AG09309 (cell line): ENCODE data around the gene TOR4A.

Source experiments
- DNase-seq: peaks from one replicate; pipeline ENCODE4 v3.0.0-alpha.2; 2010; ENCODE audit warnings: low read depth
- H3K4me3 ChIP-seq: 2 replicates; pipeline ENCODE4 v1.5.1; 2011; ENCODE audit warnings: mild to moderate bottlenecking, low read depth, low read length, moderate library complexity; ENCODE audit not compliant: control insufficient read depth
- CTCF ChIP-seq: IDR thresholded peaks from 2 replicates; pipeline ENCODE4 v1.5.1; 2011; ENCODE audit warnings: mild to moderate bottlenecking, low read depth, low read length, inconsistent platforms; ENCODE audit not compliant: insufficient read depth, control insufficient read depth; ENCODE audit errors: missing control alignments

The TOR4A gene

GRCh38 chr9:137313326-137313936, 35.9 kb downstream of the TOR4A start:
- no peak overlapping the region for H3K4me3 ChIP-seq
- DNase-seq, result no peak

DNA sequence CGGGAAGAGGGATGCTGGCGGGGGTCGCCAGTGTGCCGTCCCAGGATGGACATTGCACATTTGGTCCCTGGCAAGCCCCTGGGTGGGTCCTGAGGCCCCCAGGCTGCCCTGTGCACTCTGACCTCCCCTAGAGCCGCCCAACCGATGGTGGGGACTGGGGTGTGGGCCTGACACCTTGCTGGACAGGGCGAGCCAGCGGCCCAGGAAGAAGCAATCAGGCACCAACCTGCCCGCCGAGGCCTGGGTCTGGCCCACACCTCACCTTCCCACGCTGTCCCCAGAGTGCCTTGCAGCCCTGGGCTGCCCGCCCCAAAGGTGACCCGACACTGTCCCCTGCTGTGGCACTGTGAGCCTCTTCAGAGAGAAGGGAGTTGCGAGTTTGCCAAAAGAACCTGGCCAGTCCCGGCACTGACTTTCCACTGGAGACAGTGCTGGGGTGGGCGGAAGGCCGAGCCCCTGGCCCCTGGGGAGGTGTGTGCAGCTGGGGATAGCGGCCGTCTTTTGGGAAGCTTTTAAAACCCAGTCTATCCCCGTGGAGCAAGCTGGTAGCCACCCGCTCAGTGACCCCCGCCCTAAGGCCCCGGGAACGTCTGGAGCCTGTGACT, 36.5 kb downstream of the TOR4A start:
- H3K4me3 ChIP-seq, result no peak overlapping the region
- TF ChIP-seq CTCF, result no peak
- DNase-seq, result no peak

More at GRCh38 chr9:137313326-137313936, 35.9 kb downstream of the TOR4A start:
- TF ChIP-seq CTCF, result no peak

DNA sequence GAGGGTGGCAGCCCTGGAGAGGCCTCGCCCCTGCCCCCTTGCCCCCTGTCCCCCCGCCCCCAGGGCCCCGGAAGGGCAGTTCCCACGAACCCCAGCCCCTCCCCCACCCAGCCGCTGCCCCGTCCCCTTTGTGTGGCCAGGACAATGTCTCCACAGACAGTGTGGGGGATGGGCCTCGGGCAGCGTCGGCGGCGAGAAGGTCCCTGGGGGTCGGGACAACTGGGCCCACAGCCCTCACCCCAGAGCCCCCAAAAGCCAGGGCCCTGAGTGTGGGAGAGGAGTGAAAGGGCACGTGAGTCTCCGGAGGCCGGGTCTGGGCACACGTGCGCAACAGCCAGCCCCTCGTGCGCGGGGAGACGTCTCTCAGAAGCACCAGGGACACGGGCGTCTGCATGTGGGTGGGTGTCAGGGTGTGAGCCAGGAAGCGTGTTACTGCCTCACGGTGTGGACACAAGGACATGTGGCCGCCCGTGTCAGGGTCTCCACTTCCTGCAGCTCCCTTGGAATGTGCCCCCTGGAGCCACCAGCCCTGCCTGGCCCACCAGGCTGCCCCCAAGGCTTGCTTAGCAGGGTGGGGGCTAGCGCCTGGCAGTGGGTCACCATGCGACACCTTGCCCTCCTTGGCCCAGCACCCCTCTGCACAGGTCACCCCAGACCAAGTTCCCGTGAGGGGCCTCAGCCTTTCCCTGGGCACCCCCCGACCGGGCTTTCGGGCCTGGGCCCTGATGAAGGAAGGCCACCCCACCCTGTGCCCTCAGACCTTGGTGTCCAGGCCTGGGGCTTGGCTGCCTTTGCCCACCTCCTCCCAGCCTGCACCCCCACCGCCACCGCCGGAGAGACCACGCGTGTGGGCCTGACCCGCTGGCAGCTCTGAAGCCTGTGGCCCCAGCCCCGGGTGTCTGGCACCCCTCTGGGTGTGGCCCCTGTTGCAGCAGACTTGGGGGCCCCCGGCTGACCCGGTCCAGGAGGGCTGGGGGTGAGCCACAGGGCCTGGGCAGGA, 37.3 kb downstream of the TOR4A start:
- DNase-seq, result no peak
- TF ChIP-seq CTCF, result no peak
- H3K4me3 ChIP-seq, result no peak overlapping the region

DNA sequence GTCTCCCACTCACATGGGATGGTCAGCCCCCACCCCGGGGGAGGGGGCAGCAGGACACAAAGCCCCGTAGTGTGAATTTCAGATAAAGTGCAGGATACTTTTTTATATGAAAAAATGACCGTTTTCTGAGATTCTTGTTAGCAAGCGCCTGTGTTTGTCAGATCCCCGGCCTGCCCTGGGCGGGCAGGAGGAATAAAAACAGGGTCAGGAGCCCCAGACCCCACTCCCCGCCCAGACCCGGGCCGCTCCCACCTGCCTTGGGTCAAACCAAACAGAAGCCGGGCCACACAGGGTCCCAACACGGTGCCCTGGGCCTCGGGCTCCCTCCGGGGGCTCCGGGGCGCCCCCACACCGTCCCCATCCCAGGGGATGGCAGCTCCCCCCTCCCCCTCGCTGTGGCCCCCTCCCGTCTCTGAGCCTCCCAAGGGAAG, 38.1 kb downstream of the TOR4A start:
- no peak for DNase-seq
- no peak for TF ChIP-seq CTCF
- H3K4me3 ChIP-seq, result no peak overlapping the region

- no peak for DNase-seq
- no peak overlapping the region for H3K4me3 ChIP-seq
Measured at GRCh38 chr9:137316012-137316981, 38.8 kb downstream of the TOR4A start.

More at GRCh38 chr9:137316012-137316981, 38.8 kb downstream of the TOR4A start:
- TF ChIP-seq CTCF, result no peak
